ENCODE data around the gene SLX9. TPM values are rescaled to one million over a fixed set of nuclear protein-coding genes. Genes with fewer than 3 reads are reported as not detected.

Gene SLX9
- total RNA-seq, 1 experiment from 2014 or later, result 74.3 TPM

DNA sequence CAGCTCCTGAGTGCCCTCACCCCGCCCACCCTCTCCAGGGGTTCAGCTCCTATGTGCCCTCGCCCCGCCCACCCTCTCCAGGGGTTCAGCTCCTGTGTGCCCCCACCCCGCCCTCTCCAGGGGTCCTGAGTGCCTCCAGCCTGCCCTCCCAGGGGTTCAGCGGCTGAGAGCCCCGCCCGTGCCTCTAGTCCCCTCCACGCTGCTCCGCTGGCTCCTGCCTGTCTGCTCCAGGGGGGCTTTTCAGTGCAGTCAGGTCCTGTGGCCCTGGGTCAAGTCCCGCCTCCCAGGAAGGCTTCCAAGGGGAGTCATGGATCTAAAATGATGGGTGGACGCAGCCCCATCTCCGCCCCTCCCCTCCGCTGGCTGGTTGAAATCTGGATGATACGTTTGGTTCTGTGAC is 33.8 kb downstream of the SLX9 start:
- H2BK12ac ChIP-seq (ENCODE audit: insufficient read length, low read depth, low read length), result no peak overlapping the region
- H2BK120ac ChIP-seq (ENCODE audit: low read depth, low read length, poor library complexity, severe bottlenecking), result no peak overlapping the region
- H3K23ac ChIP-seq (ENCODE audit: insufficient read length, low read depth, low read length), result no peak overlapping the region
- no peak overlapping the region for H3K56ac ChIP-seq (ENCODE audit: insufficient read length, low read depth, low read length)
- H3T11ph ChIP-seq (ENCODE audit: low read length), result no peak overlapping the region
- no peaks in the 10 kb centered on the region for H3K27me3 Mint-ChIP-seq (ENCODE audit: low read depth)
- H3K4me3 Mint-ChIP-seq, result no peak overlapping the region
- no peak overlapping the region for H3K9ac ChIP-seq (ENCODE audit: extremely low read depth, insufficient read length, low read length)
- no peak overlapping the region for H4K91ac ChIP-seq (ENCODE audit: insufficient read length, low read depth, low read length)
- TF ChIP-seq, protein P1, sequence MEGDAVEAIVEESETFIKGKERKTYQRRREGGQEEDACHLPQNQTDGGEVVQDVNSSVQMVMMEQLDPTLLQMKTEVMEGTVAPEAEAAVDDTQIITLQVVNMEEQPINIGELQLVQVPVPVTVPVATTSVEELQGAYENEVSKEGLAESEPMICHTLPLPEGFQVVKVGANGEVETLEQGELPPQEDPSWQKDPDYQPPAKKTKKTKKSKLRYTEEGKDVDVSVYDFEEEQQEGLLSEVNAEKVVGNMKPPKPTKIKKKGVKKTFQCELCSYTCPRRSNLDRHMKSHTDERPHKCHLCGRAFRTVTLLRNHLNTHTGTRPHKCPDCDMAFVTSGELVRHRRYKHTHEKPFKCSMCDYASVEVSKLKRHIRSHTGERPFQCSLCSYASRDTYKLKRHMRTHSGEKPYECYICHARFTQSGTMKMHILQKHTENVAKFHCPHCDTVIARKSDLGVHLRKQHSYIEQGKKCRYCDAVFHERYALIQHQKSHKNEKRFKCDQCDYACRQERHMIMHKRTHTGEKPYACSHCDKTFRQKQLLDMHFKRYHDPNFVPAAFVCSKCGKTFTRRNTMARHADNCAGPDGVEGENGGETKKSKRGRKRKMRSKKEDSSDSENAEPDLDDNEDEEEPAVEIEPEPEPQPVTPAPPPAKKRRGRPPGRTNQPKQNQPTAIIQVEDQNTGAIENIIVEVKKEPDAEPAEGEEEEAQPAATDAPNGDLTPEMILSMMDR (conservative IDR thresholded peaks at IDR 0.05), result no peak
- H3K4ac ChIP-seq (ENCODE audit: low read depth, low read length), result no peak overlapping the region
- peak overlapping the region in 1 of 3 experiments; percentile 69; a peak in 1 of 7 replicates for H3K27ac Mint-ChIP-seq
- peaks cover 9 to 46% (median 33%) of the 10 kb centered on the region in 3 experiments for H3K36me3 Mint-ChIP-seq (ENCODE audit: insufficient read depth in 1 of 3, low read depth in 3 of 3)
- no peak overlapping the region for H2AFZ ChIP-seq (ENCODE audit: low read length)
- peaks cover 2% of the 10 kb centered on the region for H4K20me1 ChIP-seq (ENCODE audit: control insufficient read depth, insufficient read depth, insufficient read length)
- no peak overlapping the region for H2BK5ac ChIP-seq (ENCODE audit: insufficient read length, low read length)
- H4K8ac ChIP-seq (replicated peaks; ENCODE audit: insufficient read length, low read depth, low read length), result no peak overlapping the region
- H3K79me2 ChIP-seq (ENCODE audit: insufficient read depth, low read length), result no peaks in the 10 kb centered on the region
- no peaks in the 10 kb centered on the region for H3K27me3 ChIP-seq (ENCODE audit: insufficient read depth, low read length)
- no peaks in the 10 kb centered on the region for H3K4me1 ChIP-seq (ENCODE audit: insufficient read depth, low read length)
- H3K14ac ChIP-seq (ENCODE audit: insufficient read depth, low read length), result no peak overlapping the region
- WGBS (ENCODE audit: extremely low coverage, insufficient read length, low lambda C conversion rate), result no CpG with 5 or more reads among the region's 14 CpGs
- H3K23me2 ChIP-seq (ENCODE audit: insufficient read length, low read depth, low read length, poor library complexity, severe bottlenecking), result peaks cover 3% of the 10 kb centered on the region
- H3K79me1 ChIP-seq (ENCODE audit: insufficient read depth, low read depth, low read length, poor library complexity, severe bottlenecking), result no peaks in the 10 kb centered on the region
- peaks cover 17 to 23% of the 10 kb centered on the region in 2 experiments for H3K4me1 Mint-ChIP-seq
- H3K9me3 Mint-ChIP-seq, result no peaks in the 10 kb centered on the region
- DNase-seq, result no peak
- H3K9me3 ChIP-seq (ENCODE audit: control insufficient read depth, low read depth, low read length), result no peaks in the 10 kb centered on the region
- no peak overlapping the region for H2AK5ac ChIP-seq (ENCODE audit: insufficient read length, low read length)
- H3K18ac ChIP-seq (ENCODE audit: insufficient read length, low read depth, low read length), result no peak overlapping the region
- no peak overlapping the region for H2BK20ac ChIP-seq (ENCODE audit: low read depth, low read length, poor library complexity, severe bottlenecking)
- no peak overlapping the region for H3K27ac ChIP-seq (ENCODE audit: insufficient read length, low read depth, low read length)
- no peak overlapping the region for H3K4me2 ChIP-seq (ENCODE audit: insufficient read depth, insufficient read length, low read length)
- H2BK15ac ChIP-seq (ENCODE audit: low read depth, low read length), result no peak overlapping the region
- H4K5ac ChIP-seq (ENCODE audit: insufficient read length, low read depth, low read length), result no peak overlapping the region
